T-helper 17 cell (primary cell): ENCODE results near the gene PIK3R3. TPM values are rescaled to one million over a fixed set of nuclear protein-coding genes. Genes with fewer than 3 reads are reported as not detected.
"Not testable (repeated sequence)": the region's sequence is repeated elsewhere in the genome, so short reads cannot be mapped to it uniquely, and the experiment has no call there.

Experiments
- ATAC-seq: fragments of 150-1000 bp; cut with Tn5 transposase; 2 replicates; pipeline ENCODE4 v1.10.0; 2021; ENCODE audit warnings: mild to moderate bottlenecking, moderate library complexity
- DNase-seq, 3 donors: peaks; one replicate each; pipeline versions ENCODE4 v3.0.0 to v3.0.0-alpha.2; 2020 to 2021
- H3K9me3 ChIP-seq: one replicate; pipeline ENCODE4 v1.7.0; 2013; ENCODE audit warnings: low read length, mild to moderate bottlenecking; ENCODE audit not compliant: control insufficient read depth, poor library complexity, severe bottlenecking
- H3K27ac Mint-ChIP-seq: one replicate; pipeline ENCODE4 v1.8.0; 2022; ENCODE audit warnings: mild to moderate bottlenecking, moderate library complexity, mixed read lengths
- H3K27me3 Mint-ChIP-seq: one replicate; pipeline ENCODE4 v1.8.0; 2022; ENCODE audit warnings: mixed read lengths
- H3K36me3 Mint-ChIP-seq: one replicate; pipeline ENCODE4 v1.8.0; 2022; ENCODE audit warnings: low read depth, mixed read lengths
- H3K4me1 Mint-ChIP-seq: one replicate; pipeline ENCODE4 v1.8.0; 2022; ENCODE audit warnings: mild to moderate bottlenecking, mixed read lengths
- H3K4me3 Mint-ChIP-seq: one replicate; pipeline ENCODE4 v1.8.0; 2022; ENCODE audit warnings: mild to moderate bottlenecking, moderate library complexity, mixed read lengths
- total RNA-seq, 4 donors: library from RNA in 2 of 4; stranded (reverse) in 2 of 4; gene quantifications; one replicate each; pipeline ENCODE4 v1.2.3 and lab custom pipeline; 2022 to 2026

The PIK3R3 gene
- total RNA-seq, 2 donors from 2014 or later, result 0.32 to 0.47 TPM

DNA sequence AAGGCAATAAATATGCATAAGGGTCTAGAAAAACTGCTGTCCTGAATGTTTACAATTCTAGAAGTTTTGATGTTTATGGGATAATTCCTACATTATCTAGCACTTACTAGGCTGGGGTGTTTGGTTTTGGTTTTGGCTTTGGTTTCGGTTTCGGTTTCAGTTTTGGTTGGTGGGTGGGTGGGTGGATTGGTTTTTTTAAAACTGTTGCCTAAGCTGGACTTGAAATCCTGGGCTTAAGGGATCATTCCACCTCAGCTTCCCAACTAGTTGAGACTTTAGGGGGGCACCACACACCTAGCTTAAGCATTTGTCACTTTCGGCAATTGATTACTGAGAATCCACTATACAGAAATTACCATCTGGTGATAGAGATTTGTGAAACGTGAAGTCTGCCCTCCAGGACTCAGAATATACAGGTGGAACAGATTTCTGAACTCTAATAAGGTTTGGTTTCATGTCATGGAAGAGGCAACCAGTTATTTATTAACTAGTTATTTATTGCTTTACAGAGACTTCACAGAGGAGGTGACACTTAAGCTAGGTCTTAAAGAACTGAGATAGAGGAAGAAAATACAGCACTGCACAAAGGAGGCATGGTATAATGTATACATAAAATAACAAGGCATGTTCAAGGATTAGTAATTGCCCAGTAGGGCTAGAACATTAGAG is 69.6 kb downstream of the PIK3R3 start:
- Mint-ChIP-seq H3K27ac (peak overlapping the region; percentile 21), H3K4me3 (peak overlapping the region; percentile 58), H3K27me3 (no peaks in the 10 kb centered on the region), H3K4me1 (peaks cover 17% of the 10 kb centered on the region), H3K36me3 (peaks cover 2% of the 10 kb centered on the region)
- no peaks in the 10 kb centered on the region for H3K9me3 ChIP-seq
- ATAC-seq (no peak), DNase-seq (no peak)

GRCh38 chr1:46061146-46061545 is 71.3 kb downstream of the PIK3R3 start:
- Mint-ChIP-seq H3K27me3 (no peaks in the 10 kb centered on the region), H3K36me3 (peaks cover 2% of the 10 kb centered on the region), H3K4me3 (no peak overlapping the region), H3K27ac (no peak overlapping the region), H3K4me1 (peaks cover 17% of the 10 kb centered on the region)
- no peak for ATAC-seq
- no peak for DNase-seq
- H3K9me3 ChIP-seq, result no peaks in the 10 kb centered on the region

GRCh38 chr1:46058936-46059335 is 73.5 kb downstream of the PIK3R3 start:
- H3K4me3 Mint-ChIP-seq, result no peak overlapping the region
- no peak overlapping the region for H3K27ac Mint-ChIP-seq
- ATAC-seq (no peak), DNase-seq (no peak)
- peaks cover 2% of the 10 kb centered on the region for H3K36me3 Mint-ChIP-seq
- H3K4me1 Mint-ChIP-seq, result peaks cover 13% of the 10 kb centered on the region
- H3K9me3 ChIP-seq, result no peaks in the 10 kb centered on the region
- peaks cover 7% of the 10 kb centered on the region for H3K27me3 Mint-ChIP-seq

DNA sequence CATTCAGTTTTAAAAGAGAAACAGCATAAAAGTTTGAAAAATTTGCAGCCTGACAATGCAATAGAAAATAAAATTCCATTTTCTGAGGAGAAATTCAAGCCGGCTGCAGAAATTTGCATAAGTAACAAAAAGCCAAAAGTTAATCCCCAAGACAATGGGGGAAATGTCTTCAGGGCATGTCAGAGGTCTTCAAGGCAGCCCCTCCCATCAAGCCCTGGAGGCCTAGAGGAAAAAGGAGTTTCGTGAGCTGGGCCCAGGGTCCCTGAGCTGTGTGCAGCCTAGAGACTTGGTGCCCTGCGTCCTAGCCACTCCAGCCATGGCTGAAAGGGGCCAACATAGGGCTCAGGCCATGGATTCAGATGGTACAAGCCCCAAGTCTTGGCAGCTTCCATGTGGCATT is 74.6 kb downstream of the PIK3R3 start:
- Mint-ChIP-seq H3K4me3 (no peak overlapping the region), H3K27me3 (peaks cover 16% of the 10 kb centered on the region), H3K4me1 (peaks cover 7% of the 10 kb centered on the region), H3K36me3 (peaks cover 2% of the 10 kb centered on the region), H3K27ac (no peak overlapping the region)
- no peaks in the 10 kb centered on the region for H3K9me3 ChIP-seq
- DNase-seq (no peak), ATAC-seq (no peak)

- H3K9me3 ChIP-seq, H3K27ac Mint-ChIP-seq, ATAC-seq, H3K4me3 Mint-ChIP-seq, DNase-seq, H3K36me3 Mint-ChIP-seq, H3K4me1 Mint-ChIP-seq: not testable (repeated sequence)
- peaks cover 16% of the 10 kb centered on the region for H3K27me3 Mint-ChIP-seq
Measured at GRCh38 chr1:46057215-46057614, 75.2 kb downstream of the PIK3R3 start.

- Mint-ChIP-seq H3K27ac (no peak overlapping the region), H3K4me3 (no peak overlapping the region), H3K27me3 (peaks cover 16% of the 10 kb centered on the region), H3K4me1 (peaks cover 3% of the 10 kb centered on the region), H3K36me3 (no peaks in the 10 kb centered on the region)
- no peaks in the 10 kb centered on the region for H3K9me3 ChIP-seq
- no peak for ATAC-seq
- no peak for DNase-seq
Measured at GRCh38 chr1:46056325-46056724, 76.1 kb downstream of the PIK3R3 start.

- no peak overlapping the region for H3K4me3 Mint-ChIP-seq
- DNase-seq, result no peak
- H3K9me3 ChIP-seq, result no peaks in the 10 kb centered on the region
- peaks cover 3% of the 10 kb centered on the region for H3K4me1 Mint-ChIP-seq
- no peak for ATAC-seq
- H3K36me3 Mint-ChIP-seq, result no peaks in the 10 kb centered on the region
- H3K27ac Mint-ChIP-seq, result no peak overlapping the region
- peaks cover 21% of the 10 kb centered on the region for H3K27me3 Mint-ChIP-seq
Measured at GRCh38 chr1:46053734-46054133, 78.7 kb downstream of the PIK3R3 start.

GRCh38 chr1:46044116-46044515 is 88.3 kb downstream of the PIK3R3 start:
- no peak for ATAC-seq
- peaks cover 22% of the 10 kb centered on the region for H3K27me3 Mint-ChIP-seq
- H3K4me3 Mint-ChIP-seq, result no peak overlapping the region
- H3K36me3 Mint-ChIP-seq, result no peaks in the 10 kb centered on the region
- H3K27ac Mint-ChIP-seq, result no peak overlapping the region
- peaks cover 2% of the 10 kb centered on the region for H3K4me1 Mint-ChIP-seq
- no peaks in the 10 kb centered on the region for H3K9me3 ChIP-seq
- DNase-seq, result no peak

DNA sequence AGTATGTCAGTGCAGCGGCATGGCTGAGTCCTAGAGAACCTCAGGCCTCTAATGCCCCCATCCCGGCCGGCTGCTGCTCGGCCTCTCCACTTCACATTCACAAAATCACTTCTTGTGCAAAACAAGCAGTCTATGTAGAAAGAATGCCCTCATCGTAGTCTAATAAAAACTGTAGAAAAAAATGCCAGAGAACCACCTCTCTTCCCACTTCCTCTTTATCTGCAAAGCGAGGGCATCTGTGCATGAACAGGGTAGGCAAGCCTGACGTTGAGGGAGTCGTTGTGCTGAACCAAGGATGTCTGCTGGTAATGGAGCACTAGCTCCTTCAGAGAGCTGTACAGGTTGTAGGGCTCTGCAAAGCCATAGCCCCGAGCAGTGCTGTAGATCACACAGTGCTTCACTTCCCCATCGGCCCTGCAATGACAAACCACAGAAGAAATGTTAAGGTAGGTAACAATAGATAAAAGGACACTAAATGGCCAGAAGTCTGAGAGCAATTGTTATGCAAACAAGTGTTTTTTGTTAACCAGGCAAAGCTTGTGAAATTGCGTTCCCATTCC is 88.9 kb downstream of the PIK3R3 start:
- H3K27me3 Mint-ChIP-seq, result peaks cover 19% of the 10 kb centered on the region
- H3K27ac Mint-ChIP-seq, result peak overlapping the region; percentile 39
- H3K4me3 Mint-ChIP-seq, result no peak overlapping the region
- ATAC-seq, result peak; percentile 84
- peaks cover 2% of the 10 kb centered on the region for H3K4me1 Mint-ChIP-seq
- no peaks in the 10 kb centered on the region for H3K9me3 ChIP-seq
- no peak for DNase-seq
- no peaks in the 10 kb centered on the region for H3K36me3 Mint-ChIP-seq

- ATAC-seq (no peak), DNase-seq (no peak)
- H3K4me3 Mint-ChIP-seq, result no peak overlapping the region
- no peaks in the 10 kb centered on the region for H3K9me3 ChIP-seq
- peaks cover 2% of the 10 kb centered on the region for H3K4me1 Mint-ChIP-seq
- no peak overlapping the region for H3K27ac Mint-ChIP-seq
- H3K36me3 Mint-ChIP-seq, result no peaks in the 10 kb centered on the region
- peaks cover 10% of the 10 kb centered on the region for H3K27me3 Mint-ChIP-seq
Measured at GRCh38 chr1:46041974-46042373, 90.5 kb downstream of the PIK3R3 start.

GRCh38 chr1:46041551-46041950 is 90.9 kb downstream of the PIK3R3 start:
- peaks cover 10% of the 10 kb centered on the region for H3K27me3 Mint-ChIP-seq
- no peak overlapping the region for H3K27ac Mint-ChIP-seq
- no peak for DNase-seq
- peaks cover 2% of the 10 kb centered on the region for H3K4me1 Mint-ChIP-seq
- no peak overlapping the region for H3K4me3 Mint-ChIP-seq
- no peaks in the 10 kb centered on the region for H3K9me3 ChIP-seq
- ATAC-seq, result no peak
- no peaks in the 10 kb centered on the region for H3K36me3 Mint-ChIP-seq

GRCh38 chr1:46039571-46040052 is 92.8 kb downstream of the PIK3R3 start:
- Mint-ChIP-seq H3K27ac (no peak overlapping the region), H3K36me3 (no peaks in the 10 kb centered on the region), H3K4me1 (peaks cover 2% of the 10 kb centered on the region), H3K27me3 (peaks cover 4% of the 10 kb centered on the region), H3K4me3 (no peak overlapping the region)
- DNase-seq, result no peak
- ATAC-seq, result no peak
- no peaks in the 10 kb centered on the region for H3K9me3 ChIP-seq

DNA sequence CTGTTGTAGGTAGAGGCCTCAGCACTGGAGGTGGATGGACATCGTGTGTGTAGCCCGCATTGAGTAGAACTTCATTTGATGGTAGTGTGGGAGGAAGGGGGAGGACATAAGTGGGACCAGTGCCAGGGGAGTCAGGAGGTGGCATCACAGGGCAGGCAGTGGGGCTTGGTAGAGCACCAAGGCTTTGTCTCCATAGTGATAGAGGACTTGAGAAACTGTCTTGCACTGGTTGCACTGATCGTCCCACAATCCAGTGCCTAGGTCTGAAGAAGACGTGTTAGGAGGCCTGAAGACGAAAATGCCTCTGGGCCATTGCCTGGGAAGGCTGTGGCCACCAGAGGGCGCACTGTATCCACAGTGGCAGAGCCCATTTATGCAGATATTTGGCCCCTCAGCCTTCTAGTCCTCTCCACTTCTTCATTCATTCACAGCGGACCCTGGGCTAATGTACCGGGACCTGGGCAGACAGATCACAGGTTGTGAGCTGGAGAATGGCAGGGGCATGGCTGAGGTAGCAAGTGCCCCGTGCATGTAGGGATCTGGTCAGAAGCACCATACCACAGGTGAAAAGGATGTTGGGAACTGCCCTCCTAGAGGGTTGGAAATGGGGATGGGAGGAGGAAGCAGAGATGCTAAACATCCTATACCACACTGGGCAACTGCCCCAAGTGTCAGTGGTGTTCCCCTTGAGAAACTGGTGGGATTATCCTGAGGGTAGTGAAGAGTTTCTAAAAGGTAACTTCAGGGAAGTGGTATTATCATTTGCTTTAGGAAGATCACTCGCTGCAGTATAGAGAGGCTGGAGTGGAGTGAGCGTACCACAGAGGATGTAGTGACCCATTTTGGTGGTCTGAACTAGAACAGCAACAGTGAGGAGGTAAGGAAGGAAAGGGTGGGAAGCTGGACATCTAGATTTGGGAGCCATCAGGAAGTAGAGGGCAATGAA is 95.3 kb downstream of the PIK3R3 start:
- H3K27me3 Mint-ChIP-seq, result no peaks in the 10 kb centered on the region
- no peaks in the 10 kb centered on the region for H3K36me3 Mint-ChIP-seq
- H3K4me3 Mint-ChIP-seq, result no peak overlapping the region
- DNase-seq (peak; percentile 67 to 86 (median 75)), ATAC-seq (peak; percentile 84)
- no peak overlapping the region for H3K27ac Mint-ChIP-seq
- peaks cover 2% of the 10 kb centered on the region for H3K4me1 Mint-ChIP-seq
- H3K9me3 ChIP-seq, result no peaks in the 10 kb centered on the region
